Keratinocyte (primary cell): ENCODE data around the gene HSD11B2. TPM values are rescaled to one million over a fixed set of nuclear protein-coding genes. Genes with fewer than 3 reads are reported as not detected.

Experiments used
- DNase-seq: peaks from one replicate; pipeline ENCODE4 v3.0.0-alpha.2; 2011; ENCODE audit warnings: low read depth, missing footprints, low spot score
- FAIRE-seq: peaks from 2 replicates; lab custom pipeline; 2011; peaks lifted over from hg19 to GRCh38; lab: Jason Lieb, UNC
- H2AFZ ChIP-seq: 2 replicates; pipeline ENCODE4 v1.6.0; 2012; ENCODE audit warnings: low read length, control low read depth, inconsistent platforms; ENCODE audit not compliant: control insufficient read depth
- H3K27ac ChIP-seq: 2 replicates; pipeline ENCODE4 v1.5.1; 2011; ENCODE audit warnings: low read length; ENCODE audit not compliant: control insufficient read depth, insufficient read depth
- H3K27me3 ChIP-seq: 3 replicates; pipeline ENCODE4 v1.6.0; 2011; ENCODE audit warnings: low read length; ENCODE audit not compliant: control insufficient read depth, insufficient read depth; ENCODE audit errors: extremely low read depth
- H3K36me3 ChIP-seq, 2 experiments: 2 replicates in 1 of 2; 3 replicates in 1 of 2; pipeline ENCODE4 v1.5.1; 2011; ENCODE audit warnings: low read length in 2 of 2, mild to moderate bottlenecking in 1 of 2; ENCODE audit not compliant: control insufficient read depth in 2 of 2, insufficient read depth in 2 of 2; ENCODE audit errors: extremely low read depth in 1 of 2
- H3K4me1 ChIP-seq: 3 replicates; pipeline ENCODE4 v1.5.1; 2011; ENCODE audit warnings: low read length; ENCODE audit not compliant: control insufficient read depth, insufficient read depth; ENCODE audit errors: extremely low read depth
- H3K4me2 ChIP-seq: 3 replicates; pipeline ENCODE4 v1.6.0; 2011; ENCODE audit warnings: low read depth, low read length; ENCODE audit not compliant: control insufficient read depth, insufficient read depth; ENCODE audit errors: extremely low read depth
- H3K4me3 ChIP-seq, 3 experiments: fragments of 200-600 bp in 1 of 3; sonication (generic) in 1 of 3; 2 replicates in 2 of 3; 3 replicates in 1 of 3; pipeline ENCODE4 v1.5.1; 2011 to 2016; ENCODE audit warnings: low read length in 3 of 3, mild to moderate bottlenecking in 3 of 3, control low read depth in 2 of 3, inconsistent platforms in 1 of 3, low read depth in 1 of 3, mixed read lengths in 1 of 3, mixed run types in 1 of 3, moderate library complexity in 1 of 3; ENCODE audit not compliant: control insufficient read depth in 2 of 3, insufficient read depth in 2 of 3; ENCODE audit errors: extremely low read depth in 1 of 3
- H3K79me2 ChIP-seq: 2 replicates; pipeline ENCODE4 v1.6.0; 2012; ENCODE audit warnings: low read length; ENCODE audit not compliant: control insufficient read depth, insufficient read depth
- H3K9ac ChIP-seq: 3 replicates; pipeline ENCODE4 v1.6.0; 2011; ENCODE audit warnings: low read length; ENCODE audit not compliant: control insufficient read depth, insufficient read depth; ENCODE audit errors: extremely low read depth
- H3K9me1 ChIP-seq: 3 replicates; pipeline ENCODE4 v1.6.0; 2011; ENCODE audit warnings: low read length; ENCODE audit not compliant: control insufficient read depth, insufficient read depth; ENCODE audit errors: extremely low read depth
- H3K9me3 ChIP-seq: 2 replicates; pipeline ENCODE4 v1.5.1; 2012; ENCODE audit warnings: low read depth, low read length; ENCODE audit not compliant: control insufficient read depth
- H4K20me1 ChIP-seq: 3 replicates; pipeline ENCODE4 v1.6.0; 2011; ENCODE audit warnings: low read length; ENCODE audit not compliant: control insufficient read depth, insufficient read depth; ENCODE audit errors: extremely low read depth
- EZH2 ChIP-seq: IDR thresholded peaks from one replicate; pipeline ENCODE4 v1.6.1; 2012; ENCODE audit warnings: inconsistent platforms, mild to moderate bottlenecking, low read length, moderate library complexity
- dilution Hi-C: fragments of 300-500 bp; cut with MboI; formaldehyde crosslinking; loops from one replicate; pipeline ENCODE4 v1.7.0; 2020; ENCODE audit warnings: low sequenced_read_pairs; ENCODE audit not compliant: extremely low pct_ligation_motif_present
- polyA plus RNA-seq, 5 experiments: library from polyadenylated mRNA; depleted of rRNA in 3 of 5; stranded (reverse) in 3 of 5; stranded (forward) in 1 of 5; unstranded in 1 of 5; fragments of >200 nt; gene quantifications; 1 replicate in 1 of 5; 2 replicates in 3 of 5; 3 replicates in 1 of 5; pipeline versions ENCODE4 v1.2.1 to v1.2.3, GENCODE V29; 2011 to 2012; ENCODE audit warnings: missing spikeins in 2 of 5, low read depth in 1 of 5, low replicate concordance in 1 of 5
- TF ChIP-seq, protein P1 (sequence below), 3 experiments: IDR thresholded peaks in 1 of 3; conservative IDR thresholded peaks in 1 of 3; optimal IDR thresholded peaks in 1 of 3; 2 replicates in 2 of 3; 3 replicates in 1 of 3; pipeline versions ENCODE3 to v1.5.1; 2011; ENCODE audit warnings: low read length in 3 of 3, mild to moderate bottlenecking in 3 of 3, moderate library complexity in 2 of 3, control low read depth in 1 of 3, inconsistent platforms in 1 of 3; ENCODE audit not compliant: insufficient read depth in 2 of 3; ENCODE audit errors: extremely low read depth in 1 of 3

The HSD11B2 gene
- polyA plus RNA-seq, 1 donor (not counting 4 experiments of a cell fraction or from before 2014, with no cell fraction given) = 0.93 TPM

DNA sequence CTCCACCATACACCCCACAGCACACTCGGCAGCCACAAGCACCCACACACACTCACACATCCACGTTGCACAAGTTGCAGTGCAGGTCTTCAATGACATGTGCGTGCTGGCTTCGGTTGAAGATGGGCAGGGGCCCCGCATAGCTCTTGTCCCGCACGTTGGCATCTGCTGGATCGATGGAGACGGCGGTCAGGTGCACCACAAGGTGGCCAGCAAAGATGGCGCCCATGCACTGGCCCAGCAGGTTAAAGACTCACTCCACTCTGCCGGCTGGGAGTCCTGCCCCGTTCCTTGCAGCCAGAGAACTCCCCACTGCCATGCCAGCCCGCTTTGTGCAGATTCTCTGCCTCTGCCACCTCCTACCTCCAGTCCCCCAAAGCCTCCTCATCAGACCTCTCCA, 30.0 kb upstream of the HSD11B2 start:
- no peak overlapping the region for H3K4me3 ChIP-seq
- DNase-seq (no peak), FAIRE-seq (no peak)
- no peaks in the 10 kb centered on the region for H3K36me3 ChIP-seq
- no peak overlapping the region for H3K4me2 ChIP-seq
- no peaks in the 10 kb centered on the region for H3K27me3 ChIP-seq
- H2AFZ ChIP-seq = no peak overlapping the region
- dilution Hi-C loops = no loop called here
- TF ChIP-seq EZH2 = no peak
- TF ChIP-seq, protein P1, sequence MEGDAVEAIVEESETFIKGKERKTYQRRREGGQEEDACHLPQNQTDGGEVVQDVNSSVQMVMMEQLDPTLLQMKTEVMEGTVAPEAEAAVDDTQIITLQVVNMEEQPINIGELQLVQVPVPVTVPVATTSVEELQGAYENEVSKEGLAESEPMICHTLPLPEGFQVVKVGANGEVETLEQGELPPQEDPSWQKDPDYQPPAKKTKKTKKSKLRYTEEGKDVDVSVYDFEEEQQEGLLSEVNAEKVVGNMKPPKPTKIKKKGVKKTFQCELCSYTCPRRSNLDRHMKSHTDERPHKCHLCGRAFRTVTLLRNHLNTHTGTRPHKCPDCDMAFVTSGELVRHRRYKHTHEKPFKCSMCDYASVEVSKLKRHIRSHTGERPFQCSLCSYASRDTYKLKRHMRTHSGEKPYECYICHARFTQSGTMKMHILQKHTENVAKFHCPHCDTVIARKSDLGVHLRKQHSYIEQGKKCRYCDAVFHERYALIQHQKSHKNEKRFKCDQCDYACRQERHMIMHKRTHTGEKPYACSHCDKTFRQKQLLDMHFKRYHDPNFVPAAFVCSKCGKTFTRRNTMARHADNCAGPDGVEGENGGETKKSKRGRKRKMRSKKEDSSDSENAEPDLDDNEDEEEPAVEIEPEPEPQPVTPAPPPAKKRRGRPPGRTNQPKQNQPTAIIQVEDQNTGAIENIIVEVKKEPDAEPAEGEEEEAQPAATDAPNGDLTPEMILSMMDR (optimal IDR thresholded peaks at IDR 0.05 in 1 of 3, IDR thresholded peaks at IDR 0.05 in 1 of 3, conservative IDR thresholded peaks at IDR 0.05 in 1 of 3; ENCODE audit: extremely low read depth in 1 of 3, insufficient read depth in 2 of 3, low read length in 3 of 3) = no peak
- no peaks in the 10 kb centered on the region for H3K79me2 ChIP-seq
- no peaks in the 10 kb centered on the region for H3K9me3 ChIP-seq
- H4K20me1 ChIP-seq = no peaks in the 10 kb centered on the region
- H3K9me1 ChIP-seq = no peaks in the 10 kb centered on the region
- no peak overlapping the region for H3K9ac ChIP-seq
- peaks cover 50% of the 10 kb centered on the region for H3K4me1 ChIP-seq
- no peak overlapping the region for H3K27ac ChIP-seq

DNA sequence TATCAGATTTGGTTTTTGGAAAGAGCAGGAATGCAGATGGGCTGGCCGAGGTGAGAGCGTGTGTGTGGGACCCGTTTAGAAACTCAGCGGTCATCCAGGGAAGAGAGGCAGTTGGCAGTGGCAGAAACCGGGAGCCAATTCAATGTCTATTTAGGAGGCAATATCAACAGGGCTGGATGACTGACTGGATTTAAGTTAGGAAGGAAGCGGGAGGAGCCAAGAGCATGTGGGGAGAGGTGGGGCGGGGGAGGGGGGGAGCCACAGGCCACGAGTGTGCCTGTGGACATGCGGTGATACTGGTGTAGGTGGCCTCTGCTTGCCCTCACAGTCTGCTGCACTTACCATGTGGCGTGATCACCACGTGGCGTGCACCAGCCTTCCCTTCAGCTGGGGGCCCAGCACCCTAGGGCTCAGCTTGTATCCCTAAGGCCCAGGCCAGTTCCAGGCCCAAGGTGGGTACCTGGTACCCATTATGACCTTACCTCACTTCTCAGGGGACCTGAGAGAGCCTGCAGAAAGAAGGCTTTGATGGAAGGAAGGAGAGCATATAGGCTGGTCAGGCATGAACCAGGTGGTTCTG, 26.9 kb upstream of the HSD11B2 start:
- peak overlapping the region in 1 of 3 experiments; percentile 19 for H3K4me3 ChIP-seq
- dilution Hi-C loops = no loop called here
- H3K4me1 ChIP-seq = peaks cover 46% of the 10 kb centered on the region

More for the DNA sequence above, 26.9 kb upstream of the HSD11B2 start:
- Histone ChIP-seq H3K4me2 (peak overlapping the region; percentile 82), H4K20me1 (no peaks in the 10 kb centered on the region), H2AFZ (peak overlapping the region; percentile 67), H3K9me3 (no peaks in the 10 kb centered on the region), H3K27me3 (no peaks in the 10 kb centered on the region), H3K9ac (peak overlapping the region; percentile 82), H3K27ac (peak overlapping the region; percentile 99), H3K36me3 (no peaks in the 10 kb centered on the region), H3K79me2 (no peaks in the 10 kb centered on the region), H3K9me1 (no peaks in the 10 kb centered on the region)
- no peak for TF ChIP-seq EZH2
- TF ChIP-seq, protein P1 (optimal IDR thresholded peaks at IDR 0.05 in 1 of 3, IDR thresholded peaks at IDR 0.05 in 1 of 3, conservative IDR thresholded peaks at IDR 0.05 in 1 of 3; ENCODE audit: extremely low read depth in 1 of 3, insufficient read depth in 2 of 3, low read length in 3 of 3) = no peak
- FAIRE-seq (no peak), DNase-seq (no peak)
